Naive B cell (primary cell): ENCODE results near the gene MEGF6. TPM values are rescaled to one million over a fixed set of nuclear protein-coding genes. Genes with fewer than 3 reads are reported as not detected.
"Not testable (repeated sequence)": the region's sequence is repeated elsewhere in the genome, so short reads cannot be mapped to it uniquely, and the experiment has no call there.

Experiments
- ATAC-seq, 2 donors: fragments of 150-1000 bp; cut with Tn5 transposase; 2 replicates each; pipeline ENCODE4 v1.10.0; 2021; ENCODE audit warnings: low read depth in 2 of 2, mild to moderate bottlenecking in 2 of 2, moderate library complexity in 2 of 2
- DNase-seq: peaks from one replicate; pipeline ENCODE4 v3.0.0; 2022
- H3K27ac Mint-ChIP-seq, 6 donors: one replicate each; pipeline ENCODE4 v1.8.0; 2020 to 2022; ENCODE audit warnings: mild to moderate bottlenecking in 6 of 6, mixed read lengths in 6 of 6, moderate library complexity in 5 of 6, inconsistent platforms in 2 of 6
- H3K27me3 Mint-ChIP-seq, 3 donors: one replicate each; pipeline ENCODE4 v1.8.0; 2021 to 2022; ENCODE audit warnings: mixed read lengths in 3 of 3, mild to moderate bottlenecking in 1 of 3
- H3K36me3 Mint-ChIP-seq, 2 donors: one replicate each; pipeline ENCODE4 v1.8.0; 2020 to 2022; ENCODE audit warnings: mixed read lengths in 2 of 2, inconsistent platforms in 1 of 2, mild to moderate bottlenecking in 1 of 2
- H3K4me1 Mint-ChIP-seq, 3 donors: one replicate each; pipeline ENCODE4 v1.8.0; 2020 to 2022; ENCODE audit warnings: mixed read lengths in 3 of 3, inconsistent platforms in 1 of 3, mild to moderate bottlenecking in 1 of 3, moderate library complexity in 1 of 3
- H3K4me3 Mint-ChIP-seq, 8 donors: one replicate each; pipeline ENCODE4 v1.8.0; 2020 to 2022; ENCODE audit warnings: mild to moderate bottlenecking in 8 of 8, mixed read lengths in 8 of 8, moderate library complexity in 8 of 8, inconsistent platforms in 2 of 8
- H3K9me3 Mint-ChIP-seq, 7 donors: one replicate each; pipeline ENCODE4 v1.8.0; 2020 to 2022; ENCODE audit warnings: mixed read lengths in 7 of 7, mild to moderate bottlenecking in 5 of 7, inconsistent platforms in 2 of 7, moderate library complexity in 1 of 7
- polyA plus RNA-seq, 6 donors: library from polyadenylated mRNA; unstranded; fragments of 300-500 nt; fragmentation: Illumina TruSeq; gene quantifications; one replicate each; pipeline ENCODE4 v1.2.3, GENCODE V29; 2021; ENCODE audit warnings: low read depth in 6 of 6

Gene MEGF6
- polyA plus RNA-seq, 6 donors from 2014 or later, result 3.1 to 8.8 (median 4.3) TPM; not detected in 1

DNA sequence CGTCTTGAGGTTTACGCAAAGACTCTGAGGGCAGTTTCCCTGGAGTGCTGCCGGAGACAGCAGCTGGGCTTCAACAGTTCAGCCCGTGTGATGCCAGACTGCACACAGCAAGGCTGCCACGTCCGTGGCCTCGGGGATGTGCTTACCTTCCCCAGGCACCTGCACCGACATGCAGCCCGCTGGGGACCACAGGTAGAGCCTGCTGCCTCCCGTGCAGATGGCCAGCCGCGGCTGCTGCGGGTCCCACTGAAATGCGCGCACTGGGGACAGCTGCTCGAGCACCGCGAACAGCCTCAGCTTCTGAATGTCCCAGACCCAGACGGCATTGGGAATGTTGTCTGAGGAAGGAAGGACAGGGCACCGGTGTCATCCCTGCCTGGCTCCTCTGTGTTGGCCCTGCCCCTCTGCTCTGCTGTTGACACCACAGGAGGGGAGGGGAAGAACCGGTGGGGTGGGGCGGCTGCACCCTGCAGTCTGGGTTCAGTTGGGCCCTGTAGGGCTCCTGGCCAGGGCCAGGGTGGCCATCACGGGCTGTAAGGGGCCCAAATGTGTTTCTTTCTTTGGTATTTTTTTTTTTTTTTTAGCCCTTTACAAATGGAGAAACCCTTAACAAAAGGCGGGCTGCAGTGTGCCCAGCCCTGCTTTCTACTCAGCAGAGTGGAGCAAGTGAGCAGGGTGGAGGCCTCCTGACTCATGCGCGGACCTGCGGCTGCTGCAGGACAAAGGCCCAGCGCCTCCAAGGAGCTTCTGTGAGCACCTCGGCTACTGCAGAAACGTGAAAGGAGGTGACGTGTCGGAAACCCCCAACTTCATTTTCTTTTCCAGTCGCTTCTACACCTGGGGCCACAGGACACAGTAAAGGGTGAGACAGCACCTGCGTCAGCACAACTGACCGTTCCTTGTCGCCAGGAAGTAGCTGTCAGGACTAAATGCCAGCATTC lies 20.3 kb upstream of the MEGF6 start:
- H3K4me1 Mint-ChIP-seq, result peaks cover 0 to 5% (median 0%) of the 10 kb centered on the region in 3 donors
- no peak for ATAC-seq

DNA sequence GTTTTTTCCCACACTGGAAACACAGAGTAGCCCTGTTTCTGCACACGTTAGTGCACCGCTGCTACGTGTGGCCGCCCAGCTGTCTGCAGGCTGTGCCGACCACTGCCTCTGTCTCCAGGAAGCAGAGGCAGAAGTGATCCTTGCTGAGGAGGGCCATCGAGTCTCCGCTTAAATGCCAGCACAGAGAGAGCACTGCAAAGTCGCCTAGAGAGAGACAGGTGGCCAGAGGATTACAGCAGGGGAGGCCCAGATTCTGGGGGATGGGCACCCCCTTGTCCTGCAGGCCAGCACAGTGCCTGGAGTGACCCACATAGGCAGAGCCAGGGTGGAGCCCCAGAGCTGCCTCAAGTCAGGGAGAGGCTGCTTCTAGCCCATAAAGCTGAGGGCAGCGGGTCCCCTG lies 19.6 kb upstream of the MEGF6 start:
- no peak overlapping the region for H3K4me3 Mint-ChIP-seq

More for the DNA sequence above, 20.3 kb upstream of the MEGF6 start:
- Mint-ChIP-seq H3K27me3 (no peaks in the 10 kb centered on the region), H3K4me3 (no peak overlapping the region), H3K9me3 (no peaks in the 10 kb centered on the region), H3K27ac (no peak overlapping the region), H3K36me3 (peaks cover 0 to 14% of the 10 kb centered on the region in 2 donors)
- no peak for DNase-seq

DNA sequence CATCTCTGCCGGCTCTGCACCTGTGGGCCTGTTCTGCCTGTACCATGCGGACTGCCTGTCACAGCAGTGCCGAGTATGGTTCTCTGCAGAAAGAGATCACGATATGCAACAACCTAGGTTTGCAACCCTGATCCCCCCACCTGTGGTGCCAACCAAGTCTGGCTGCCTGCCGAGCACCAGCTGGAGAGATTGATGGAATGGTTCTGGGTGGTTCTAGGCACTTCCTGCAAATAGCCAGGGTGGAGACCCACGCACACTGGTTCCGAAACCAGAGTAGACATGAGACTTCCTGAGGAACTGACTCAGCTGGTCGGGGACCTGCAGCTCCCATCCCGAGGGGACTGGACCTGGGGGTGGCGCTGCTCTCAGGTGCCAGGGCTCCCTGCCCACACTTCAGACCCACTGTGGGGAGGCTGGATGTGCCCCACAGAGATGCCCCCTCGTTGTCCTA lies 18.9 kb upstream of the MEGF6 start:
- ATAC-seq, result no peak
- H3K9me3 Mint-ChIP-seq, result no peaks in the 10 kb centered on the region
- H3K4me1 Mint-ChIP-seq, result peaks cover 2 to 10% (median 7%) of the 10 kb centered on the region in 3 donors
- DNase-seq, result no peak
- H3K4me3 Mint-ChIP-seq, result peak overlapping the region in 1 of 8 donors; percentile 44
- H3K27ac Mint-ChIP-seq, result peak overlapping the region in 2 of 6 donors; percentile 26 to 58
- H3K36me3 Mint-ChIP-seq, result peaks cover 0 to 7% of the 10 kb centered on the region in 2 donors
- H3K27me3 Mint-ChIP-seq, result no peaks in the 10 kb centered on the region

More for the DNA sequence above, 19.6 kb upstream of the MEGF6 start:
- ATAC-seq (no peak), DNase-seq (no peak)
- Mint-ChIP-seq H3K27me3 (no peaks in the 10 kb centered on the region), H3K9me3 (no peaks in the 10 kb centered on the region), H3K4me1 (peaks cover 2 to 5% (median 4%) of the 10 kb centered on the region in 3 donors), H3K36me3 (peaks cover 0 to 8% of the 10 kb centered on the region in 2 donors), H3K27ac (peak overlapping the region in 1 of 6 donors; percentile 9)

DNA sequence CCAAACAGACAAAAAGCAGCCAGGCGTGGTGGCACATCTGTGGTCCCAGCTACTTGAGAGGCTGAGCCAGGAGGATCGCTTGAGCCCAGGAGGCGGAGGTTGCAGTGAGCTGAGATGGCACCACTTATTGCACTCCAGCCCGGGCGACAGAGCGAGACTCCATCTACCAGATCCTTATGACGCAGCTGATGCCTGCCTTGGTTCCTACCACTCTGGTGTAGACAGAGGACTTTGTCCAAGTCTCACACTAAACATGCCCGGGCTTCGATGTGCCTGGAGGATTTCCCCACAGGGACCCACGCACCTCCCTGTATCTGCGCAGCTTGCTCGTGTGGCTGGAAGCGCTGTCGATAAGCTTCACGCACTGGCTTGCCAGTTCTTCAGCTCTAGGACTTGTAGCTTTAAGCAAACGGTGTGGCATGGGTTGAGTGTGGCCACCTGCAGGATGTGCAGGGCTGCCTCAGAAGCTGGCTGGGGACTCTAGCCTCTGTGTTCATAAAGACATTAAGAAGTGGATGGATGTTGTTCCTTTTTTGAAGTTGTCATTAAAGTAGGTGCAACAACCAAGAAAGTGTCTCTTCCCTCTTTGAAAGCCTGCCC lies 18.4 kb upstream of the MEGF6 start:
- Mint-ChIP-seq H3K4me3 (peak overlapping the region in 1 of 8 donors; percentile 44), H3K36me3 (peaks cover 0 to 9% of the 10 kb centered on the region in 2 donors), H3K4me1 (peaks cover 4 to 12% (median 8%) of the 10 kb centered on the region in 3 donors), H3K9me3 (no peaks in the 10 kb centered on the region), H3K27me3 (no peaks in the 10 kb centered on the region), H3K27ac (peak overlapping the region in 2 of 6 donors; percentile 26 to 58)
- DNase-seq (no peak), ATAC-seq (no peak)

DNA sequence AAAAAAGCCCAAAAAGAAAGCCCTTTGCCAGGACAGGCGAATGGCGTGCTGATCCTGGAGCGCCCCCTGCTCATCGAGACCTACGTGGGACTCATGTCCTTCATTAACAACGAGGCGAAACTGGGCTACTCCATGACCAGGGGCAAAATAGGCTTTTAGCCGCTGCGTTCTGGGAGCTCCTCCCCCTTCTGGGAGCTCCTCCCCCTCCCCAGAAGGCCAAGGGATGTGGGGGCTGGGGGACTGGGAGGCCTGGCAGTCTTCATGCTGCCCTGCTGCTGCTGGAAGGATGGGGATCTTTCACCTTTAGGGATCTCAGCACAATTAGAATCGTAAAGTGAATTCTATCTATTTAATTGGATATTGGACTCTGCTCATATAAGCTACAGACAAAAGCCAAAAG lies 17.1 kb upstream of the MEGF6 start:
- peak overlapping the region in 2 of 8 donors; percentile 12 to 71 for H3K4me3 Mint-ChIP-seq
- H3K4me1 Mint-ChIP-seq, result peaks cover 16 to 24% (median 20%) of the 10 kb centered on the region in 3 donors
- no peak for DNase-seq
- no peaks in the 10 kb centered on the region for H3K9me3 Mint-ChIP-seq
- H3K27ac Mint-ChIP-seq, result peak overlapping the region in 1 of 6 donors; percentile 39
- ATAC-seq, result no peak
- H3K27me3 Mint-ChIP-seq, result no peaks in the 10 kb centered on the region
- peaks cover 0 to 7% of the 10 kb centered on the region in 2 donors for H3K36me3 Mint-ChIP-seq

DNA sequence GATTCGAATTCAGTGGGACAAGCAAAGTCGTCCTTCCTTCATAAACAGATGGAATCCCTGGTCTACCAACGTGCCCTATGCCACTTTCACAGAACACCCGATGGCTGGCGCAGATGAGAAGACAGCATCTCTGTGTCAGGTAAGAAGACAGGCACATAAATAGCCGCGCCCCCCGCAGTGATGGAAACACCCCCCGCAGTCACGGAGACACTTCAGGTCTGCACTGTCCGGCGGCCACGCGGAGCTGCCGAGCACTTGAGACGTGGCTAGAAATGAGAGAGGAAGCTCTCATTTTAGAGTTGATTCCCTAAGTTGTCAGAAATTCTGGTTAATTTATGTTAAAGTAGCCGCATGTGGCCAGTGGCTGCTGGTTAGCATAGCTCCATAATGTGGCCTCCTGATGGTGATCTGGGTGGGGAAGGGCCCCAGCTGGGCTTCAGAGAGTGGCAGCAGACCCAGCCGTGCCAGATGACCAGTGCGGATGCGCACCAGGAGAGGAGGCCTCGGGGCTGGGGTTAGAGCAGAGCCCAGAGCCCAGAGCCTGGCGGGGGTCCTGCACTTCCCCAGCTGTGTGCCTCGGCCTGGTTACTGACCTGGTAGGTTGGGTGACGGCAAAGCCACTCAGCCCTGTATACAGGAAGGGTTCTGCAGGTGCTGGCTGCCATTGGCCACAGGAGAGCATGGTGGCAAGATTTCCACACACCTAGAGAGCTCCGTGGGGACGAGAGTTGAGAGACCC lies 16.4 kb upstream of the MEGF6 start:
- H3K36me3 Mint-ChIP-seq, result peaks cover 0 to 7% of the 10 kb centered on the region in 2 donors
- H3K27me3 Mint-ChIP-seq, result no peaks in the 10 kb centered on the region
- no peak overlapping the region for H3K27ac Mint-ChIP-seq
- ATAC-seq (no peak), DNase-seq (no peak)
- no peaks in the 10 kb centered on the region for H3K9me3 Mint-ChIP-seq
- H3K4me1 Mint-ChIP-seq, result peaks cover 24 to 31% (median 26%) of the 10 kb centered on the region in 3 donors
- H3K4me3 Mint-ChIP-seq, result peak overlapping the region in 2 of 8 donors; percentile 25 to 47

DNA sequence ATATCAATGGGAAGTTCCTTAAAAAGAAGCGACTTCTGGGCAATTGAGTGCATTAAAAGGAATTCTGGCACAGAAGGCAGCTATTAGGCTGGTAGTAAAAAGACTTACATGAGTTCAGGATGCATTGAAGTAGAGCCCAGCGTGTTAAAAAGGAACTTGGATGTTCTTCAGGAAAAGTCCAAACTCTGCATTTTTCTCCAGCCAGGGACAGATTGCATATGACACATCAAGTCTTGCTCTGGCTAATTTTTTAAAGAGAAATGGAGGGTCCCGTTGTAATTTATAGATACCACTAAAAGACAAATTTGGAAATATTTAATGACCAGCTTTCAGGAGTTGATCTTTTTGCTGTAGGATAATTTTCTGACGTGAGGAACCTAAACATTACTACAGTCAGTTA lies 14.7 kb upstream of the MEGF6 start:
- Mint-ChIP-seq H3K9me3 (no peaks in the 10 kb centered on the region), H3K4me3 (peak overlapping the region; percentile 80 to 100 (median 92)), H3K27ac (peak overlapping the region in 4 of 6 donors; percentile 8 to 95 (median 64)), H3K4me1 (peaks cover 24 to 40% (median 35%) of the 10 kb centered on the region in 3 donors), H3K27me3 (no peaks in the 10 kb centered on the region), H3K36me3 (peaks cover 0 to 7% of the 10 kb centered on the region in 2 donors)
- ATAC-seq (no peak), DNase-seq (no peak)

DNA sequence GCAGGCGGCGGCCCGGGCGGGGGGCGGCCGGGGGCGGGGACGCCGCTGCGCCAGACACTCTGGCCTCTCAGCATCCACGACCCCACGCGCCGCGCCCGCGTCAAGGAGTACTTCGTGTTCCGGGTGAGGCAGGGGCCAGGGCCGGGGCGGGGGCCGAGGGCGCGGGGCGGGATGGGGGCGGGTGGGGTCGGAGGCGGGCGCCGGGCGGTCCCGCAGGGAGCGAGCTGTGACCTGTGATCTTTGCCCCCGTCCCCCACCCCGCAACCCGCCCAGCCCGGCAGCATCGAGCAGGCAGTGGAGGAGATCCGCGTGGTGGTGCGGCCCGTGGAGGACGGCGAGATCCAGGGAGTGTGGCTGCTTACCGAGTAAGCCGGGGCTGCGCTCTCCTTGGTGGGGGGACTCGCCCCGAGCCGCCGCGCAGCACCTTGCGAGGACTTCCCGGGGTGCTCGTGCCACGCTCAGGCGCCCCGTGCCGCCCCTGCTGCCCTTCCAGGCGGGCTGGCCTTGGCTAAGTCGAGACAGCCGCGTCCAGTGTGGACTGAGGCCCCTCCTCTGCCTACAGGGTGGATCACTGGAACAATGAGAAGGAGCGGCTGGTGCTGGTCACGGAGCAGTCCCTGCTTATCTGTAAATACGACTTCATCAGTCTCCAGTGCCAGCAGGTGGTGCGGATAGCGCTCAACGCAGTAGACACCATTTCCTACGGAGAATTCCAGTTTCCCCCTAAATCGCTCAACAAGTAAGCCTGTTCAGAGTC lies 14.0 kb upstream of the MEGF6 start:
- ATAC-seq (peak; percentile 29 to 30), DNase-seq (peak; percentile 27)
- Mint-ChIP-seq H3K9me3 (no peaks in the 10 kb centered on the region), H3K27ac (peak overlapping the region in 4 of 6 donors; percentile 38 to 96 (median 88)), H3K27me3 (no peaks in the 10 kb centered on the region), H3K4me1 (peaks cover 28 to 47% (median 42%) of the 10 kb centered on the region in 3 donors), H3K4me3 (peak overlapping the region; percentile 80 to 100 (median 96)), H3K36me3 (peaks cover 0 to 7% of the 10 kb centered on the region in 2 donors)

DNA sequence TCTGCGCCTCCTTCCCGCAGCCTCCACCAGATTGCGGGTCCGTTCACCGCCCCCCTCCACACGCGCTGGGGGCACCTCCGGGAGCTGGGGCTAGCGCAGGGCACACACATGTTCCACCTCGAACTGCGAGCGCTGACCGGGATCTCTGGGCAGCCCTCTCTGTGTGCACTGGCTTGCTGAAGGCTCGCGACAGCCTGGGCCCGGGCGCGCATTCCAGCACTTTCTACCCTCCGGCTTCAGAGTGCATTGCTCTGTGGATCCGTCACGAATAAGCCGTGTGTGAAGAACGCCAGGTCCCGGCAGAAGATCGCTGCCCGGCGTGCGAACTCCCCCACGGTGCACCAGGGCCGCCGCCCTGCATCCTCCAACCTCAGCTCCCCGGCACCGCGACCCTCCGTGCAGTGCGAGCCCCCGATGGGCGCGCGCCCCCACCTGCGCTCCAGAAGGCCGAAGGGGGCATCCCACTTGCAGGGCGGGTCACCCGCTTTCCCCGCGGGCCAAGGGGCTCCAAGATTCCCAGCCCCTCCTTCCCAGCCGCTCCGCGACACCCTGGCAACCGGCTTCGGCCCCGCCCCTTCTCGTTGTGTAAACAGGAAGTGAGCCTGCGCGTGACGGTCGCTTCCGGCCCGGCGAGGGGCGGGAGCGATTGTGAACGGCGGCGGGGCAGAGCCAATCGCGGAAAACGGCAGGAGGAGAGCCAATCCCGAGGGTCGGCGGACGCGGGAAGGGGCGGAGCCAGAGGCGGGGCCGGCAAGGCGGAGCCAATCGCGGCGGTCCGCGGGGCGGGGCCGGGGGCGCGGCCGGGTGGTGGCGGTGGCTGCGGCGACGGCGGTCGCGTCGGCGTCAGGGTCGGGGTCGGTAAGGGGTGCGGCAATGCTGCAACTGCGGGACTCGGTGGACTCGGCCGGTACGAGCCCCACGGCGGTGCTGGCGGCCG lies 13.2 kb upstream of the MEGF6 start, which contains the start of gene TPRG1L:
Gene TPRG1L (plus strand): TSS at position 816 of the 937 bp plus-strand sequence. CDS start 58 bp downstream, at position 874.
- Mint-ChIP-seq H3K4me3 (peak within 1 kb of the TSS; percentile 94 to 100 (median 98)), H3K4me1 (peaks cover 34 to 51% (median 47%) of the 10 kb centered on the region in 3 donors), H3K27me3 (no peaks in the 10 kb centered on the region), H3K27ac (peak within 1 kb of the TSS; percentile 88 to 98 (median 96)), H3K36me3 (peaks cover 0 to 7% of the 10 kb centered on the region in 2 donors), H3K9me3 (no peaks in the 10 kb centered on the region)
- peak; percentile 99 for DNase-seq
- peak; percentile 88 to 92 for ATAC-seq

DNA sequence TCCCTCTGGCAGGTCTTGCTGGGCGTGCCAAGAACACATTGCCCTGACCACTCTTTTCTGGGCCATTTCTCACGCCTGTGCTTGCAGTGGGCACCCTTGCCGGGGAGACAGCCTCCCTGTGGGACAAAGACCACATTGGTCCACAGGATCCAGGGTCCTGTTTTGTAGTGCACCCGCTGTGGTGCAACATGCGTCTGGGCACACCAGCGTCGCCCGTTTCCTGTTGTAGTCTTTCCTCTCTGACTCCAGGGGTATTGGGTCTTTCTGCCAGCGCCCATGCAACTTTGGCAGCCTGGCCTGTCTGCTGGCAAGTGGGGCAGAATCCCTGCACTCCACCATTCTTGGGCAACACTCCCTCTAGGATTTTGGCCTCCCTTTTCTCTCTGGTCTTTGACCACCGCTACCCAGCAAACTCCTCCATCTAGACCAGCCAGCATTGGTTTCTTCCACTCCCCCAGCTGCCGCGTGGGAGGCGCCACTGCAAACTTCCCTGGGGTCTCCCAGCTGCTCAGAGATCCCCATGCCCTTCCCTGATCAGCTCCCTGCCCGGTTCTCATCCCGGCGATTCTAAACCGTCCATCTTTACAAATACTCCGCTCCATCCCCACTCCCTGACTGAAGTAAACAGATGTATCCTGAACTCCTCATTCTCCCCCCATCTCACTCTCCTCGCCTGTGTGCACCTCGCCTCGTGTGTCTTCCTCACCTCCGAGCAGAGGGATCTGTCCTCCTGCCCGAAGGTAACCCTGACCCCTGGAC lies 12.3 kb upstream of the MEGF6 start:
- no peak for DNase-seq
- H3K27ac Mint-ChIP-seq, result peak overlapping the region; percentile 58 to 98 (median 87)
- peak overlapping the region; percentile 94 to 100 (median 98) for H3K4me3 Mint-ChIP-seq
- peaks cover 38 to 59% (median 54%) of the 10 kb centered on the region in 3 donors for H3K4me1 Mint-ChIP-seq
- ATAC-seq, result no peak
- no peaks in the 10 kb centered on the region for H3K27me3 Mint-ChIP-seq
- no peaks in the 10 kb centered on the region for H3K9me3 Mint-ChIP-seq
- H3K36me3 Mint-ChIP-seq, result peaks cover 0 to 7% of the 10 kb centered on the region in 2 donors

DNA sequence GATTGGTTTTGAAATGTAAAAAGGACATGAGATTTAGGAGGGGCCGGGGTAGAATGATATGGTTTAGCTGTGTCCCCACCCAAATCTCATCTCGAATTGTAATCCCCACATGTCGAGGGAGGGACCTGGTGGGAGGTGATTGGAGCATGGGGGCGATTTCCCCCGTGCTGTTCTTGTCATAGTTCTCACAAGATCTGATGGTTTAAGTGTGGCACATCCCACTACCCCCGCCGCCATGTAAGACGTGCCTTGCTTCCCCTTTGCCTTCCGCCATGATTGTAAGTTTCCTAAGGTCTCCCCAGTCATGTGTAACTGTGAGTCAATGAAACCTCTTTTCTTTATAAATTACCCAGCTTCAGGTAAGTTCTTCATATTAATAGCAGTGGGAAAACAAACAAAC lies 10.8 kb upstream of the MEGF6 start:
- not testable (repeated sequence) for DNase-seq, H3K36me3 Mint-ChIP-seq, H3K9me3 Mint-ChIP-seq, ATAC-seq, H3K27me3 Mint-ChIP-seq
- H3K4me1 Mint-ChIP-seq, result peaks cover 38 to 59% (median 54%) of the 10 kb centered on the region in 3 donors
- peak overlapping the region in 5 of 8 donors; percentile 33 to 100 (median 61) for H3K4me3 Mint-ChIP-seq
- peak overlapping the region in 3 of 6 donors; percentile 40 to 95 (median 88) for H3K27ac Mint-ChIP-seq
